Pancreas (tissue), 10 donors: ENCODE data around the gene MYMX. TPM values are rescaled to one million over a fixed set of nuclear protein-coding genes. Genes with fewer than 3 reads are reported as not detected.

ENCODE experiments used
- ATAC-seq, 4 donors: fragments of 200-7000 bp; cut with Tn5 transposase; one replicate each; pipeline versions ENCODE4 v1.8.0 to v1.9.1; 2020; ENCODE audit warnings: mild to moderate bottlenecking in 4 of 4, moderate library complexity in 4 of 4
- DNase-seq, 6 donors: peaks; one replicate each; pipeline ENCODE4 v3.0.0-alpha.2; 2020
- FAIRE-seq: peaks from 2 replicates; lab custom pipeline; 2012; peaks lifted over from hg19 to GRCh38; lab: Jason Lieb, UNC
- H3K27ac ChIP-seq, 4 donors: fragments of 200-600 bp; sonication (generic); 1 replicate in 3 of 4; 2 replicates in 1 of 4; pipeline versions ENCODE4 v1.5.0 to v1.8.0; 2020
- H3K27me3 ChIP-seq, 4 donors: fragments of 200-600 bp; one replicate each; pipeline ENCODE4 v1.8.0; 2021
- H3K36me3 ChIP-seq, 3 donors: fragments of 200-600 bp; sonication (generic) in 1 of 3; one replicate each; pipeline versions ENCODE4 v1.5.0 to v1.8.0; 2020 to 2021
- H3K4me1 ChIP-seq, 3 donors: fragments of 200-600 bp; one replicate each; pipeline ENCODE4 v1.8.0; 2021
- H3K4me3 ChIP-seq, 4 donors: fragments of 200-600 bp; sonication (generic) in 2 of 4; one replicate each; pipeline versions ENCODE4 v1.5.0 to v1.8.0; 2020 to 2021
- H3K9me3 ChIP-seq, 4 donors: fragments of 200-600 bp; one replicate each; pipeline ENCODE4 v1.8.0; 2021
- WGBS, 2 donors: extraction: QIAGEN DNeasy Blood & Tissue Kit; methylation state at CpG; one replicate each; pipeline ENCODE4 v1.1.7; 2013; 5-methylcytosine and 5-hydroxymethylcytosine counted together
- intact Hi-C, 3 donors: fragments of 100-400 bp; cut with DNase I; formaldehyde crosslinking; loops; one replicate each; pipeline versions ENCODE4 v1.11.1 to v1.14.2; 2022
- polyA plus RNA-seq, 2 donors: library from polyadenylated mRNA; stranded (reverse); fragments of 200-250 nt; gene quantifications; one replicate each; pipeline ENCODE4 v1.2.3, GENCODE V29; 2013
- total RNA-seq, 6 donors: library from RNA; stranded (reverse); fragmentation: NEBNext Ultra II Directional in 4 of 6; extraction: Animal tissue kit (Norgen Biotek cat#: 25700) in 4 of 6; gene quantifications; one replicate each; pipeline versions ENCODE4 v1.2.1 to v1.2.4, GENCODE V29; 2021 to 2023
- TF ChIP-seq, protein P1 (sequence below), 4 donors: fragments of 200-600 bp; sonication (generic) in 3 of 4; IDR thresholded peaks; one replicate each; pipeline versions ENCODE4 v1.5.0 to v1.8.0; 2021; ENCODE audit warnings: antibody characterized with exemption in 4 of 4
- donor health status: healthy with polysubstance abuse.
- donor health status: DM: no; HTN: no; CAD: no; lungs with moderate emphysema.
- donor health status: DM: no; HTN: no; CAD: no.
- donor health status: control.
- donor health status: control.
- donor health status: Bipolar disorder and iron deficiency.
- donor health status: DM: yes; HTN: yes; CAD: no.
- donor health status: DM: no; HTN: no; CAD: no.
- donor health status: DM: no; HTN: no; CAD: no.
- donor health status: DM: yes; HTN: yes; CAD: no.

MYMX gene
- total and polyA plus RNA-seq, 8 donors, result 0.34 to 4.3 (median 1.7) TPM

GRCh38 chr6:44237021-44237812 lies 20.5 kb downstream of the MYMX start:
- TF ChIP-seq, protein P1, sequence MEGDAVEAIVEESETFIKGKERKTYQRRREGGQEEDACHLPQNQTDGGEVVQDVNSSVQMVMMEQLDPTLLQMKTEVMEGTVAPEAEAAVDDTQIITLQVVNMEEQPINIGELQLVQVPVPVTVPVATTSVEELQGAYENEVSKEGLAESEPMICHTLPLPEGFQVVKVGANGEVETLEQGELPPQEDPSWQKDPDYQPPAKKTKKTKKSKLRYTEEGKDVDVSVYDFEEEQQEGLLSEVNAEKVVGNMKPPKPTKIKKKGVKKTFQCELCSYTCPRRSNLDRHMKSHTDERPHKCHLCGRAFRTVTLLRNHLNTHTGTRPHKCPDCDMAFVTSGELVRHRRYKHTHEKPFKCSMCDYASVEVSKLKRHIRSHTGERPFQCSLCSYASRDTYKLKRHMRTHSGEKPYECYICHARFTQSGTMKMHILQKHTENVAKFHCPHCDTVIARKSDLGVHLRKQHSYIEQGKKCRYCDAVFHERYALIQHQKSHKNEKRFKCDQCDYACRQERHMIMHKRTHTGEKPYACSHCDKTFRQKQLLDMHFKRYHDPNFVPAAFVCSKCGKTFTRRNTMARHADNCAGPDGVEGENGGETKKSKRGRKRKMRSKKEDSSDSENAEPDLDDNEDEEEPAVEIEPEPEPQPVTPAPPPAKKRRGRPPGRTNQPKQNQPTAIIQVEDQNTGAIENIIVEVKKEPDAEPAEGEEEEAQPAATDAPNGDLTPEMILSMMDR (IDR thresholded peaks at IDR 0.05), result no peak
- peak; percentile 92 to 95 (median 93) for ATAC-seq
- Histone ChIP-seq H3K27ac (peak overlapping the region; percentile 91 to 97 (median 96)), H3K4me1 (peaks cover 14 to 20% (median 18%) of the 10 kb centered on the region in 3 donors), H3K36me3 (peaks cover 0 to 11% (median 3%) of the 10 kb centered on the region in 3 donors), H3K9me3 (no peaks in the 10 kb centered on the region), H3K4me3 (peak overlapping the region; percentile 10 to 58 (median 32)), H3K27me3 (no peaks in the 10 kb centered on the region)
- intact Hi-C loops, result loop anchor here in 1 of 3 donors (5.0 kb wide), 1 partner anchor 65 kb away; no protein-coding TSS in a partner anchor
- peak; percentile 86 to 98 (median 96) for DNase-seq
- 7 to 8% methylated on average over 20 to 22 of the region's 22 CpGs for WGBS, 2 donors
- FAIRE-seq, result no peak

DNA sequence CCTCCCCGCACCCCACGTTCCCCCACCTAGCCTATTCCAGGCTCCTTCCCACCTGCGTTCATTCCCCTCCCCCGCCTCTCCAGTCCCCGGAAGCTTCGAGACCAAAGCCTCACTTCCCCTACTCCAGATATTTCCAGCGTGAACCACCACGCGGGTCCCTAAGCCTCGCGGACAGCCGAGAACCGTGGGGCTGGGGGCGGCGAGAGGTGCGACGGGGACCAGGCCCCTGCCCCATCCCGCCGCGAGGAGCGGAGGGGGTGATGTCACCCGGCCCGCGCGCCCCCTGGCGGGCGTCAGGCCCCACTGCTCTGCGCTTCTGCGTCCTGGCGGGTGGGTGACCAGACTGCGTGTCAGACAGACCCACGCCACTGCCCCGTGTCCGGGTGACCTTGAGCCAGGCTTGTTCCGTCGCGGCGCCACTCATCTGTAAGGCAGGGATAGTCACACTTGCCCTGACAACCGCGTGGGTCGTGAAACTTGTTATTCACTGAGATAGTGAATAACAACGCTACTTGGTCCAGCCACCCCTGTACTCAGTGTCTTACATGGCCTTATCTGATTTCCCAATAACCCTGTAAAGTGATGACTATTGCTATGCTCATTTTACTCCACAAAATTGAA lies 21.2 kb downstream of the MYMX start:
- Histone ChIP-seq H3K27ac (peak overlapping the region; percentile 91 to 97 (median 96)), H3K4me3 (peak overlapping the region; percentile 10 to 58 (median 32)), H3K4me1 (peaks cover 14 to 20% (median 18%) of the 10 kb centered on the region in 3 donors), H3K27me3 (no peaks in the 10 kb centered on the region), H3K36me3 (peaks cover 0 to 3% (median 0%) of the 10 kb centered on the region in 3 donors), H3K9me3 (no peaks in the 10 kb centered on the region)
- FAIRE-seq, result no peak
- TF ChIP-seq, protein P1 (IDR thresholded peaks at IDR 0.05), result peak; percentile 90 to 97 (median 94)
- 1% methylated on average over 30 to 42 of the region's 42 CpGs for WGBS, 2 donors
- intact Hi-C loops, result loop anchor here in 1 of 3 donors (5.0 kb wide), 1 partner anchor 66 kb away; no protein-coding TSS in a partner anchor
- ATAC-seq, result peak; percentile 76 to 87 (median 82)
- DNase-seq, result peak; percentile 76 to 93 (median 88)

GRCh38 chr6:44238687-44239350 lies 22.1 kb downstream of the MYMX start:
- H3K4me3 ChIP-seq, result no peak overlapping the region
- no peaks in the 10 kb centered on the region for H3K36me3 ChIP-seq
- H3K4me1 ChIP-seq, result peaks cover 12 to 20% (median 14%) of the 10 kb centered on the region in 3 donors
- peak overlapping the region in 2 of 4 donors; percentile 91 to 95 for H3K27ac ChIP-seq
- no peaks in the 10 kb centered on the region for H3K9me3 ChIP-seq
- intact Hi-C loops, result loop anchor here in 1 of 3 donors (5.0 kb wide), 1 partner anchor 67 kb away; no protein-coding TSS in a partner anchor
- DNase-seq, result peak in 1 of 6 donors; percentile 15
- no peak for FAIRE-seq
- 84 to 85% methylated on average over 7 of the region's 7 CpGs for WGBS, 2 donors
- TF ChIP-seq, protein P1 (IDR thresholded peaks at IDR 0.05), result no peak
- ATAC-seq, result no peak
- H3K27me3 ChIP-seq, result no peaks in the 10 kb centered on the region

GRCh38 chr6:44243345-44243744 lies 26.6 kb downstream of the MYMX start:
- Histone ChIP-seq H3K4me1 (peaks cover 0 to 2% (median 0%) of the 10 kb centered on the region in 3 donors), H3K36me3 (no peaks in the 10 kb centered on the region), H3K27me3 (no peaks in the 10 kb centered on the region), H3K4me3 (no peak overlapping the region), H3K9me3 (no peaks in the 10 kb centered on the region), H3K27ac (no peak overlapping the region)
- no peak for ATAC-seq
- intact Hi-C loops, result no loop called here
- no peak for FAIRE-seq
- DNase-seq, result peak in 1 of 6 donors; percentile 18
- TF ChIP-seq, protein P1 (IDR thresholded peaks at IDR 0.05), result no peak
- 90 to 92% methylated on average over 7 of the region's 7 CpGs for WGBS, 2 donors
